Tibial nerve (tissue), 4 donors: ENCODE results near the gene ZAR1. TPM values are rescaled to one million over a fixed set of nuclear protein-coding genes. Genes with fewer than 3 reads are reported as not detected.

Experiments
- DNase-seq, 2 donors: peaks; one replicate each; pipeline ENCODE4 v3.0.0-alpha.2; 2019; ENCODE audit warnings: low spot score in 2 of 2
- H3K27ac ChIP-seq, 4 donors: fragments of 200-600 bp; sonication (generic) in 3 of 4; one replicate each; pipeline ENCODE4 v1.5.1; 2017 to 2019; ENCODE audit warnings: mild to moderate bottlenecking in 1 of 4
- H3K27me3 ChIP-seq, 2 donors: fragments of 200-600 bp; sonication (generic) in 1 of 2; one replicate each; pipeline versions ENCODE4 v1.5.1 to v1.6.0; 2017 to 2019
- H3K36me3 ChIP-seq, 3 donors: fragments of 200-600 bp; sonication (generic); one replicate each; pipeline ENCODE4 v1.5.1; 2018 to 2019
- H3K4me1 ChIP-seq, 4 donors: fragments of 200-600 bp; sonication (generic) in 3 of 4; one replicate each; pipeline ENCODE4 v1.5.1; 2017 to 2019
- H3K4me3 ChIP-seq, 4 donors: fragments of 200-600 bp; sonication (generic) in 3 of 4; one replicate each; pipeline ENCODE4 v1.5.1; 2017 to 2019; ENCODE audit warnings: mild to moderate bottlenecking in 1 of 4, moderate library complexity in 1 of 4
- H3K9me3 ChIP-seq, 4 donors: fragments of 200-600 bp; sonication (generic) in 3 of 4; one replicate each; pipeline ENCODE4 v1.5.1; 2017 to 2019
- EP300 ChIP-seq, 2 donors: sonication (generic); formaldehyde crosslinking; IDR thresholded peaks; one replicate each; pipeline ENCODE4 v1.6.1; 2017; ENCODE audit warnings: antibody characterized with exemption in 2 of 2, mild to moderate bottlenecking in 1 of 2
- POLR2A ChIP-seq, 2 donors: fragments of 450-650 bp; IDR thresholded peaks; one replicate each; pipeline ENCODE4 v1.6.1; 2017; ENCODE audit warnings: antibody characterized with exemption in 2 of 2, mild to moderate bottlenecking in 2 of 2, moderate library complexity in 2 of 2
- WGBS, 2 donors: methylation state at CpG; one replicate each; pipeline ENCODE4 v1.1.5; 2018; 5-methylcytosine and 5-hydroxymethylcytosine counted together
- total RNA-seq, 4 donors: library from RNA; depleted of rRNA; stranded (reverse); fragments of >200 nt; gene quantifications; one replicate each; pipeline ENCODE4 v1.1.0, GENCODE V29; 2016
- TF ChIP-seq, protein P1 (sequence below), 5 experiments: fragments of 200-600 bp in 3 of 5; fragments of 450-650 bp in 2 of 5; sonication (generic) in 3 of 5; IDR thresholded peaks; one replicate each; pipeline ENCODE4 v1.5.1; 2016 to 2019; ENCODE audit warnings: antibody characterized with exemption in 5 of 5, mild to moderate bottlenecking in 3 of 5, moderate library complexity in 2 of 5

ZAR1 gene
- total RNA-seq, 4 donors from 2014 or later: 1.3 TPM; not detected in 3

- no peaks in the 10 kb centered on the region for H3K9me3 ChIP-seq
- H3K27ac ChIP-seq: no peak overlapping the region
- H3K4me1 ChIP-seq: no peaks in the 10 kb centered on the region
- H3K4me3 ChIP-seq: no peak overlapping the region
- 77 to 90% methylated on average over 2 of the region's 2 CpGs for WGBS, 2 donors
- no peak for TF ChIP-seq EP300 (IDR thresholded peaks at IDR 0.05)
- TF ChIP-seq, protein P1, sequence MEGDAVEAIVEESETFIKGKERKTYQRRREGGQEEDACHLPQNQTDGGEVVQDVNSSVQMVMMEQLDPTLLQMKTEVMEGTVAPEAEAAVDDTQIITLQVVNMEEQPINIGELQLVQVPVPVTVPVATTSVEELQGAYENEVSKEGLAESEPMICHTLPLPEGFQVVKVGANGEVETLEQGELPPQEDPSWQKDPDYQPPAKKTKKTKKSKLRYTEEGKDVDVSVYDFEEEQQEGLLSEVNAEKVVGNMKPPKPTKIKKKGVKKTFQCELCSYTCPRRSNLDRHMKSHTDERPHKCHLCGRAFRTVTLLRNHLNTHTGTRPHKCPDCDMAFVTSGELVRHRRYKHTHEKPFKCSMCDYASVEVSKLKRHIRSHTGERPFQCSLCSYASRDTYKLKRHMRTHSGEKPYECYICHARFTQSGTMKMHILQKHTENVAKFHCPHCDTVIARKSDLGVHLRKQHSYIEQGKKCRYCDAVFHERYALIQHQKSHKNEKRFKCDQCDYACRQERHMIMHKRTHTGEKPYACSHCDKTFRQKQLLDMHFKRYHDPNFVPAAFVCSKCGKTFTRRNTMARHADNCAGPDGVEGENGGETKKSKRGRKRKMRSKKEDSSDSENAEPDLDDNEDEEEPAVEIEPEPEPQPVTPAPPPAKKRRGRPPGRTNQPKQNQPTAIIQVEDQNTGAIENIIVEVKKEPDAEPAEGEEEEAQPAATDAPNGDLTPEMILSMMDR (IDR thresholded peaks at IDR 0.05): no peak
- no peak for TF ChIP-seq POLR2A (IDR thresholded peaks at IDR 0.05)
- no peaks in the 10 kb centered on the region for H3K27me3 ChIP-seq
- peaks cover 0 to 69% (median 0%) of the 10 kb centered on the region in 3 donors for H3K36me3 ChIP-seq
- no peak for DNase-seq
Measured at GRCh38 chr4:48504026-48504330, 13.9 kb downstream of the ZAR1 start.

- TF ChIP-seq POLR2A (IDR thresholded peaks at IDR 0.05) (no peak), EP300 (IDR thresholded peaks at IDR 0.05) (no peak)
- TF ChIP-seq, protein P1 (IDR thresholded peaks at IDR 0.05): no peak
- Histone ChIP-seq H3K27me3 (no peaks in the 10 kb centered on the region), H3K27ac (no peak overlapping the region), H3K4me1 (no peaks in the 10 kb centered on the region), H3K9me3 (no peaks in the 10 kb centered on the region), H3K36me3 (peaks cover 0 to 69% (median 0%) of the 10 kb centered on the region in 3 donors), H3K4me3 (no peak overlapping the region)
- WGBS, 2 donors: 88 to 94% methylated on average over 1 of the region's 1 CpG
- DNase-seq: no peak
Measured at GRCh38 chr4:48504352-48504751, 14.3 kb downstream of the ZAR1 start.

- peaks cover 0 to 70% (median 0%) of the 10 kb centered on the region in 3 donors for H3K36me3 ChIP-seq
- TF ChIP-seq POLR2A (IDR thresholded peaks at IDR 0.05): no peak
- no peak for TF ChIP-seq EP300 (IDR thresholded peaks at IDR 0.05)
- TF ChIP-seq, protein P1 (IDR thresholded peaks at IDR 0.05): no peak
- no peak overlapping the region for H3K27ac ChIP-seq
- WGBS, 2 donors: 53 to 57% methylated on average over 2 of the region's 2 CpGs
- no peak overlapping the region for H3K4me3 ChIP-seq
- no peaks in the 10 kb centered on the region for H3K9me3 ChIP-seq
- H3K27me3 ChIP-seq: no peaks in the 10 kb centered on the region
- H3K4me1 ChIP-seq: no peaks in the 10 kb centered on the region
- no peak for DNase-seq
Measured at GRCh38 chr4:48506716-48507115, 16.7 kb downstream of the ZAR1 start.

DNA sequence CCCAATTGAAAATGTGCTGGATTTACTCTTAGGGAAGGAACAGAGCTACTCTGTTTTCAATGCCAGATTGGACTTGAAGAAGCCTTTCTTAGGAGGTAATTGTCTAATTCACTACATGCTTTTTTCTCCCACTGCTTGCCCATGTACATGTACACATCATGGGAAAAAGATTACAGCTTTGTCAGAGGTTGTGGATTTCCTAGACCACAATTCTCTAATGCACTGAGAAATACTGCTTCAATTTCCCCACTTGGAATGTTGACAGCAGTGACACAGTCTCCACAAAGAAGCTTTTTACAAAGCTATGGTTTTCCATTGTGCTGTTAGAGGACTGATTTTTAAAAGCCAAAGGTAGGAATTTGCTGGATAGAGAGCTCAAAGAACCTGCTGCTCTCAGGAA, 19.5 kb downstream of the ZAR1 start:
- no peaks in the 10 kb centered on the region for H3K27me3 ChIP-seq
- TF ChIP-seq POLR2A (IDR thresholded peaks at IDR 0.05) (no peak), EP300 (IDR thresholded peaks at IDR 0.05) (no peak)
- TF ChIP-seq, protein P1 (IDR thresholded peaks at IDR 0.05): no peak
- no peak for DNase-seq
- H3K4me3 ChIP-seq: no peak overlapping the region
- H3K9me3 ChIP-seq: no peaks in the 10 kb centered on the region
- peaks cover 0 to 84% (median 14%) of the 10 kb centered on the region in 3 donors for H3K36me3 ChIP-seq
- peak overlapping the region in 1 of 4 donors; percentile 34 for H3K27ac ChIP-seq
- H3K4me1 ChIP-seq: no peaks in the 10 kb centered on the region

DNA sequence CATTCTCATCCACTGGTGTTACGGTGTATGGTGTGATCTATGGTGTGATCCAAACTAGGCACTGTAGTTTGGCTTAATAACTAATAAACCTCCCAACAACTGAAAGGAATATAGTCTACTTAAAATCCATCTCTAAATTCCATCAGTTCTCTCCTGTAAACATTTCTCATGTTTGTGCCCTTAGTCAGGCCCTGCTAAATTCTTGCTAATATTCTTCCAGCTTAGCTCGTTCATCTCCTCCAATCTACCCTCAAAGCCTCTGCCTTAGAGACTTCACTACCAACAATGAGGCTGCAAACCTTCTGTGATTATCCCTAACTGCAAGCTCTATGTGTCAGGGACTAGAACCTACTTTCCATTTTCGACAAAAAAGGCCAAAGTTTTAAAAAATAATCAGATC, 28.1 kb downstream of the ZAR1 start:
- no peaks in the 10 kb centered on the region for H3K4me1 ChIP-seq
- WGBS, 2 donors: 92 to 96% methylated on average over 3 of the region's 3 CpGs
- H3K36me3 ChIP-seq: peaks cover 4 to 94% (median 19%) of the 10 kb centered on the region in 3 donors
- TF ChIP-seq POLR2A (IDR thresholded peaks at IDR 0.05) (no peak), EP300 (IDR thresholded peaks at IDR 0.05) (no peak)
- TF ChIP-seq, protein P1 (IDR thresholded peaks at IDR 0.05): no peak
- H3K27me3 ChIP-seq: no peaks in the 10 kb centered on the region
- H3K9me3 ChIP-seq: no peaks in the 10 kb centered on the region
- no peak overlapping the region for H3K27ac ChIP-seq
- H3K4me3 ChIP-seq: no peak overlapping the region
- DNase-seq: no peak
